HL-60 (cell line): ENCODE data around the gene SLC17A6.

ENCODE experiments used
- DNase-seq, 2 experiments: peaks; one replicate each; pipeline ENCODE4 v3.0.0-alpha.2; 2010 to 2020; ENCODE audit warnings: low read depth in 1 of 2, low spot score in 1 of 2
- H3K27ac ChIP-seq: fragments of 250-450 bp; sonication (Bioruptor Pico); replicated peaks from 2 replicates; pipeline ENCODE4 v1.5.1; 2020; ENCODE audit warnings: mild to moderate bottlenecking, moderate library complexity
- H3K27me3 ChIP-seq: fragments of 250-450 bp; sonication (Bioruptor Pico); 2 replicates; pipeline ENCODE4 v1.5.1; 2021; ENCODE audit warnings: mild to moderate bottlenecking, moderate library complexity; ENCODE audit not compliant: insufficient read depth, poor library complexity, severe bottlenecking
- H3K4me3 ChIP-seq: replicated peaks from 2 replicates; pipeline ENCODE4 v1.5.1; 2011; ENCODE audit warnings: mild to moderate bottlenecking, control low read depth, low read length; ENCODE audit not compliant: insufficient read depth
- GABPA ChIP-seq: IDR thresholded peaks from 2 replicates; pipeline ENCODE4 v1.6.1; 2012; ENCODE audit warnings: low read depth
- POLR2AphosphoS5 ChIP-seq: IDR thresholded peaks from 2 replicates; pipeline ENCODE4 v1.6.1; 2012; ENCODE audit warnings: low read depth
- SPI1 ChIP-seq: IDR thresholded peaks from 2 replicates; pipeline ENCODE4 v1.6.1; 2012; ENCODE audit warnings: low read depth, mild to moderate bottlenecking, borderline replicate concordance
- TF ChIP-seq, protein P1 (sequence below): IDR thresholded peaks from one replicate; pipeline ENCODE4 v1.5.1; 2011; ENCODE audit warnings: low read length, control low read depth, inconsistent platforms; ENCODE audit not compliant: insufficient read depth
- TF ChIP-seq, protein P2 (sequence below): IDR thresholded peaks from 2 replicates; pipeline ENCODE4 v1.6.1; 2012; ENCODE audit warnings: low read depth; ENCODE audit not compliant: insufficient replicate concordance

The SLC17A6 gene

GRCh38 chr11:22317656-22318055, 20.5 kb upstream of the SLC17A6 start:
- peaks cover 2% of the 10 kb centered on the region for H3K27me3 ChIP-seq
- no peak for TF ChIP-seq POLR2AphosphoS5
- TF ChIP-seq, protein P1, sequence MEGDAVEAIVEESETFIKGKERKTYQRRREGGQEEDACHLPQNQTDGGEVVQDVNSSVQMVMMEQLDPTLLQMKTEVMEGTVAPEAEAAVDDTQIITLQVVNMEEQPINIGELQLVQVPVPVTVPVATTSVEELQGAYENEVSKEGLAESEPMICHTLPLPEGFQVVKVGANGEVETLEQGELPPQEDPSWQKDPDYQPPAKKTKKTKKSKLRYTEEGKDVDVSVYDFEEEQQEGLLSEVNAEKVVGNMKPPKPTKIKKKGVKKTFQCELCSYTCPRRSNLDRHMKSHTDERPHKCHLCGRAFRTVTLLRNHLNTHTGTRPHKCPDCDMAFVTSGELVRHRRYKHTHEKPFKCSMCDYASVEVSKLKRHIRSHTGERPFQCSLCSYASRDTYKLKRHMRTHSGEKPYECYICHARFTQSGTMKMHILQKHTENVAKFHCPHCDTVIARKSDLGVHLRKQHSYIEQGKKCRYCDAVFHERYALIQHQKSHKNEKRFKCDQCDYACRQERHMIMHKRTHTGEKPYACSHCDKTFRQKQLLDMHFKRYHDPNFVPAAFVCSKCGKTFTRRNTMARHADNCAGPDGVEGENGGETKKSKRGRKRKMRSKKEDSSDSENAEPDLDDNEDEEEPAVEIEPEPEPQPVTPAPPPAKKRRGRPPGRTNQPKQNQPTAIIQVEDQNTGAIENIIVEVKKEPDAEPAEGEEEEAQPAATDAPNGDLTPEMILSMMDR: no peak
- DNase-seq: no peak

GRCh38 chr11:22331771-22332170, 6.4 kb upstream of the SLC17A6 start:
- Histone ChIP-seq H3K27me3 (no peaks in the 10 kb centered on the region), H3K27ac (no peak overlapping the region), H3K4me3 (no peak overlapping the region)
- TF ChIP-seq SPI1: no peak
- DNase-seq: no peak

More at GRCh38 chr11:22317656-22318055, 20.5 kb upstream of the SLC17A6 start:
- Histone ChIP-seq H3K4me3 (no peak overlapping the region), H3K27ac (no peak overlapping the region)

- peaks cover 19% of the 10 kb centered on the region for H3K27me3 ChIP-seq
- DNase-seq: no peak
- H3K27ac ChIP-seq: no peak overlapping the region
- no peak overlapping the region for H3K4me3 ChIP-seq
- TF ChIP-seq, protein P1: no peak
- TF ChIP-seq, protein P2, sequence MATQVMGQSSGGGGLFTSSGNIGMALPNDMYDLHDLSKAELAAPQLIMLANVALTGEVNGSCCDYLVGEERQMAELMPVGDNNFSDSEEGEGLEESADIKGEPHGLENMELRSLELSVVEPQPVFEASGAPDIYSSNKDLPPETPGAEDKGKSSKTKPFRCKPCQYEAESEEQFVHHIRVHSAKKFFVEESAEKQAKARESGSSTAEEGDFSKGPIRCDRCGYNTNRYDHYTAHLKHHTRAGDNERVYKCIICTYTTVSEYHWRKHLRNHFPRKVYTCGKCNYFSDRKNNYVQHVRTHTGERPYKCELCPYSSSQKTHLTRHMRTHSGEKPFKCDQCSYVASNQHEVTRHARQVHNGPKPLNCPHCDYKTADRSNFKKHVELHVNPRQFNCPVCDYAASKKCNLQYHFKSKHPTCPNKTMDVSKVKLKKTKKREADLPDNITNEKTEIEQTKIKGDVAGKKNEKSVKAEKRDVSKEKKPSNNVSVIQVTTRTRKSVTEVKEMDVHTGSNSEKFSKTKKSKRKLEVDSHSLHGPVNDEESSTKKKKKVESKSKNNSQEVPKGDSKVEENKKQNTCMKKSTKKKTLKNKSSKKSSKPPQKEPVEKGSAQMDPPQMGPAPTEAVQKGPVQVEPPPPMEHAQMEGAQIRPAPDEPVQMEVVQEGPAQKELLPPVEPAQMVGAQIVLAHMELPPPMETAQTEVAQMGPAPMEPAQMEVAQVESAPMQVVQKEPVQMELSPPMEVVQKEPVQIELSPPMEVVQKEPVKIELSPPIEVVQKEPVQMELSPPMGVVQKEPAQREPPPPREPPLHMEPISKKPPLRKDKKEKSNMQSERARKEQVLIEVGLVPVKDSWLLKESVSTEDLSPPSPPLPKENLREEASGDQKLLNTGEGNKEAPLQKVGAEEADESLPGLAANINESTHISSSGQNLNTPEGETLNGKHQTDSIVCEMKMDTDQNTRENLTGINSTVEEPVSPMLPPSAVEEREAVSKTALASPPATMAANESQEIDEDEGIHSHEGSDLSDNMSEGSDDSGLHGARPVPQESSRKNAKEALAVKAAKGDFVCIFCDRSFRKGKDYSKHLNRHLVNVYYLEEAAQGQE: no peak
Observed at GRCh38 chr11:22336587-22336986, 1.6 kb upstream of the SLC17A6 start.

DNA sequence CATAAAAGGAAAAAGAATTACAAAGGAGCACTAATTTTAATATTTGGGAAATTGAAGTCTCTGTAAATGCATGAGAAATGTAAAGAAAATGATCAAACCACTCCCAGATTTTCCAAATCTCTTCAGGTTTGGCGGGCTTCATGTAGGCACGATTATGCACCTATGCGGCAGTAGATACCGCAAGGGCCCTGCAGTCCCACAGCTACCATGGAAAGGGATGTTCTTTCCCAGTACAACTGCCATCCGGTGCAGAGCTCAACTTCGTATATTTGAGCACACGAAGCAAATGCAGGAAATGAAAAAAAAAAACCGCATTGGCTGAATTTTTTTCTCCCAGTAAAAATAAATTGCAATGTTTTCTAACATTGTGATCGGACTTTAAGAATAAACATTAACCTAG, 1.4 kb downstream of the SLC17A6 start:
- Histone ChIP-seq H3K4me3 (no peak overlapping the region), H3K27me3 (peaks cover 42% of the 10 kb centered on the region), H3K27ac (no peak overlapping the region)
- no peak for DNase-seq
- TF ChIP-seq GABPA: no peak
- TF ChIP-seq POLR2AphosphoS5: no peak
- TF ChIP-seq, protein P1: no peak
- TF ChIP-seq, protein P2: no peak
- no peak for TF ChIP-seq SPI1
